GM18502 (cell line): ENCODE data around the gene CBR4.
"Not testable (repeated sequence)": the region's sequence is repeated elsewhere in the genome, so short reads cannot be mapped to it uniquely, and the experiment has no call there.

ENCODE experiments used
- ATAC-seq: cut with Tn5 transposase; IDR thresholded peaks from one replicate; pipeline ENCODE4 v1.9.1; 2021; ENCODE audit warnings: mild to moderate bottlenecking; ENCODE audit not compliant: unreplicated experiment, poor library complexity

CBR4 gene

GRCh38 chr4:168998596-168998995 lies 11.5 kb downstream of the CBR4 start:
- no peak for ATAC-seq

- ATAC-seq: no peak
Measured at GRCh38 chr4:168995537-168996295, 14.3 kb downstream of the CBR4 start.

GRCh38 chr4:168994958-168995357 lies 15.1 kb downstream of the CBR4 start:
- ATAC-seq: no peak

- ATAC-seq: no peak
Measured at GRCh38 chr4:168993714-168994510, 16.1 kb downstream of the CBR4 start.

GRCh38 chr4:168992952-168993482 lies 17.0 kb downstream of the CBR4 start:
- not testable (repeated sequence) for ATAC-seq

- ATAC-seq: no peak
Measured at GRCh38 chr4:168981942-168982341, 28.1 kb downstream of the CBR4 start.

- no peak for ATAC-seq
Measured at GRCh38 chr4:168981460-168981859, 28.6 kb downstream of the CBR4 start.

- no peak for ATAC-seq
Measured at GRCh38 chr4:168979338-168979737, 30.7 kb downstream of the CBR4 start.

GRCh38 chr4:168978001-168978700 lies 31.9 kb downstream of the CBR4 start:
- no peak for ATAC-seq

GRCh38 chr4:168972596-168972995 lies 37.5 kb downstream of the CBR4 start:
- no peak for ATAC-seq

- no peak for ATAC-seq
Measured at GRCh38 chr4:168960716-168961115, 49.3 kb downstream of the CBR4 start.

GRCh38 chr4:168955674-168956073 lies 54.4 kb downstream of the CBR4 start:
- no peak for ATAC-seq

GRCh38 chr4:168952821-168953246 lies 57.2 kb downstream of the CBR4 start:
- not testable (repeated sequence) for ATAC-seq

GRCh38 chr4:168945291-168945690 lies 64.8 kb downstream of the CBR4 start:
- ATAC-seq: no peak

GRCh38 chr4:168942985-168943384 lies 67.1 kb downstream of the CBR4 start:
- no peak for ATAC-seq
